HG02973 (cell line): ENCODE measurements around the gene FEM1A.
A peak's percentile ranks its signal among the peaks of the same experiment; 100 is the strongest.
"Not testable (repeated sequence)": the region's sequence is repeated elsewhere in the genome, so short reads cannot be mapped to it uniquely, and the experiment has no call there.

ENCODE experiments used
- ATAC-seq: cut with Tn5 transposase; IDR thresholded peaks from one replicate; pipeline ENCODE4 v1.9.1; 2021; ENCODE audit warnings: moderate library complexity; ENCODE audit not compliant: unreplicated experiment

Gene FEM1A

GRCh38 chr19:4791183-4792018, at the start of gene FEM1A:
FEM1A (plus strand) TSS chr19:4791734; CDS start chr19:4791855, 121 bp downstream.
- peak; percentile 93 for ATAC-seq

- ATAC-seq = no peak
Observed at GRCh38 chr19:4742723-4743646, 48.5 kb upstream of the FEM1A start.

DNA sequence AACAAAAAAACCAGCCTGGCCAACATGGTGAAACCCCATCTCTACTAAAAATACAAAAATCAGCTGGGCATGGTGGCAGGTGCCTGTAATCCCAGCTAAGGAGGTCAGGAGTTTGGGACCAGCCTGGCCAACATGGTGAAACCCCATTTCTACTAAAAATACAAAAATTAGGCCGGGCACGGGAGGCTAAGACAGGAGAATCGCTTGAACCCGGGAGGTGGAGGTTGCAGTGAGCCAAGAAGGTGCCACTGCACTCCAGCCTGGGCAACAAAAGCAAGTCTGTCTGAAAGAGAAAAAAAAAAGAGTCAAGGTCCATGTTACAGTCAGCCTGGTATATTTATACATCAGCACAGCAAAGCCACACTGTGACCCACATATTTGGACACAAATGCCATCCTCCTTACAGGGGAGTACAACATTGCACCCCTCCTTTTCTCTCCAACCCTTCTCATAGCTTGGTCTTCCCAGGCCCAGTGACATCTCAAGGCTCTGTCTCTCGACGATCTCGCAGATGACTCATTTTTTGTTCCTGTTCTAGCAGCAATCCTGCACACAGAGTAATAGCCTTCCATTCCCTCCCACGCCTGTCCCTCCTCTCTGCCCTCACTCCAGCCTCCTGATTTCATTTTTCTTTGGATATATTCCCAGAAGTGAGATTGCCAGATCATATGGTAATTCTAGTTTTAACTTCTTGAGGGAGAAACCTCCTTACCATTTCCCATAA, 46.9 kb upstream of the FEM1A start:
- no peak for ATAC-seq

GRCh38 chr19:4745175-4745574, 46.4 kb upstream of the FEM1A start:
- not testable (repeated sequence) for ATAC-seq

GRCh38 chr19:4745986-4746385, 45.5 kb upstream of the FEM1A start:
- ATAC-seq = no peak

DNA sequence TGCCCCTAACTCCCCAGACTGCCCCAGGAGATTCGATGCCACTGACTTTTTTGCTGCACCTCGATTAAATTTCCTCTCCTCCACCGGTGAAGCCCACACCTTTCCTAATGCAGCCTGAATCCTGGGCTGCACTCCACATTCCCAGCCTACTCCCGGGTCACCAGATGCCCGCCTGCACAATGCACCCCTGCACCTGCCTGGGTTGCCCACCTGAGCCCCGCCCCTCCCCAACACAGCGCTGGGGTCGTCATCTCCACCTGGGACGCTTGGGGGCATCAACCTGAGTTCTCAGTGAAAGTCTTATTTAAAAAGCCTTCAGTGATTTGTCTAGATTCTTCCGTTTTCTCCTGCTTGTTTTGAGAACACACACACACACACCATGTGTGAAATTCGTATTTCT, 43.3 kb upstream of the FEM1A start:
- ATAC-seq = no peak

DNA sequence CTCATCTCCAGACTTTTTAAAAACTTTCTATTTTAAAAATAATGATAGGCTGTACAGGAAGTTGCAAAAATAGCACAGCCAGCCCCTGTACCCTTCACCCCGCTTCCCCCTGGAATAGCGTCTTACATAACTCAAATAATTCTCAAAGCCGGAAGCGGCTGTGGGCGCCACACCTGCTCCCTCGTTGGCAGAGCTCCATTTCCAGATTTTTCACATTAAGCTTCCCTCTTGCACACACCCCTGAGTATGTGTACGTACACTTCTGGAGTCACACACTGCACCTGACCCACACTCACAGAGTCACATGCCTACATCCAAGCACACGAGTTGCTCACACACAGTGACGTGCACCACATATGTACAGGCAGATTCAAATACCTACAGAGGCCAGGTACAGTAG, 42.9 kb upstream of the FEM1A start:
- no peak for ATAC-seq

GRCh38 chr19:4749870-4750590, 41.5 kb upstream of the FEM1A start:
- no peak for ATAC-seq

GRCh38 chr19:4754248-4754647, 37.3 kb upstream of the FEM1A start:
- no peak for ATAC-seq

DNA sequence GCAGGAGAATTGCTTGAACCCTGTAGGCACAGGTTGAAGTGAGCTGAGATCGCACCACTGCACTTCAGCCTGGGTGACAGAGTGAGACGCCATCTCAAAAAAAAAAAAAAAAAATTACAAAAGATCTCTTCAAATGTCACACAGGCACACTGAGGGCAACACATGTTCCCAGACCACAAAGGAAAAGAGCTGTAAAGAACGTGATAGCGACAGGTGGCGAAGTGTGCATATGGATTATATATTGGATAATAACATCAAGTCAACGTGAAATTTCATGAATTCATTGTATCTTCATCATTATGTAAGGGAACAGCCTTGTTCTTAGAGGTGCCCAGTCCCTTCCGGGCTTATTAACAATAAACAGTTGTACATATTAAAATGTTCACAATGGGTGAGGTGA, 36.1 kb upstream of the FEM1A start:
- ATAC-seq = no peak

DNA sequence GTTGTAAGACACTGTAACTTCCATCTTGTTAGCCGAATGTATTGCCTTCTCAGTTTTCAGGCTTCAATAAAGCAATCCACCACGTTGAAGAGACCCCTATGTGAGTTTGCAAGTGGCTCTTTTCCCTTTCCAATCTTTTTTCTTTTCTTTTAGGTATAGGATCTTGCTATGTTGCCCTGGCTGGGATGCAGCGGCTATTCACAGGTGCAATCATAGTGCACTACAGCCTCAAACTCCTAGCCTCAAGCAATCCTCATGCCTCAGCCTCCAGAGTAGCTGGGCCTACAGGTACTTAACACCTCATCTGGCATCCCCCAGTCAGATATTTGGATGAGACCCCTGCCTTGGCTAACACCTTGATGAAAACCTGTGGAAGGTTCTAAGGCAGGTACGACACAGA, 33.5 kb upstream of the FEM1A start:
- no peak for ATAC-seq

GRCh38 chr19:4758659-4759058, 32.9 kb upstream of the FEM1A start:
- ATAC-seq = no peak

DNA sequence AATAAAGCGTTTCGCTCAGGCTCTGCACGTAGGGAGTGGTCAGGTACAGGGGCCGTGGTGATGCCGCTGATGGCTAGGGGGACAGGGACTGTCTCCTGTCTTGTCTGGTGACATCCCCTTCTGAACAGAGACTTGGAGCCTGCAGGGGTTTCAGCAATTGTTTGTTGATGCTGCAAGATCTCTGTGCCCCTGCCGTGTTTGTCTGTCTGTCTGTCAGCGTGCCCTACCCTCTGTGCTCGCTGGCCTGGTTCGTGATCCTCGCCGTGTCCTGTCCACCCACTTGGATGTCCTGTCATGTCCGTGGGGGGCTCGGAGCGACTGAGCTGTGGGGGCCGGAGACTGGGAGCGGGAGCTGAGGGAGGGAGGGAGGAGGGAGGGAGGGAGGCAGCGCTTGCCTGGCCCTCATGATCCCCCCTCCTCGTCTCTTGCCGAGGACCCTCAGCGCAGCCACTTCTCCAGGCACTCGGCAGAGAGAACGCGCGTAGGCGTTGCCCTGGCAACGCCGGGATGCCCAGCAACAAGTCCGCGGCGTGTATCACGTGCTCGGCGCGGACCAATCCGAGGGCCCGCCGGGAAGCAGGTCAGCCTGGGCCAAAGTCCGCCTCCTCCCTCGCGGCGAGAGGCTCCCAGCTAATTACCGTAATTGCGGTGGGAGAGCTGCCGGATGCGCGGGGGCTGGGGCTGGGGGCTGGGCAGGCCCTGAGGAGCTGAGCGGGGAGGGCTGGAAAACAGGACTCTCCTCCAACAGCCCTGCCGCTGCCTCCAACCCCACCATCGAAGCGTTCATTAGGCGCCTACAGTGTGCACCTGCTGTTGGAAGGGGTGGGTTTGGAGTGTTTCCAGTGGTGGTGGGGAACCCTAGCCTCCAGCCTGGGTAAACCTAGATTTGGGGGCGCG, 31.9 kb upstream of the FEM1A start:
- ATAC-seq = peak; percentile 62

- no peak for ATAC-seq
Observed at GRCh38 chr19:4760285-4760650, 31.3 kb upstream of the FEM1A start.

DNA sequence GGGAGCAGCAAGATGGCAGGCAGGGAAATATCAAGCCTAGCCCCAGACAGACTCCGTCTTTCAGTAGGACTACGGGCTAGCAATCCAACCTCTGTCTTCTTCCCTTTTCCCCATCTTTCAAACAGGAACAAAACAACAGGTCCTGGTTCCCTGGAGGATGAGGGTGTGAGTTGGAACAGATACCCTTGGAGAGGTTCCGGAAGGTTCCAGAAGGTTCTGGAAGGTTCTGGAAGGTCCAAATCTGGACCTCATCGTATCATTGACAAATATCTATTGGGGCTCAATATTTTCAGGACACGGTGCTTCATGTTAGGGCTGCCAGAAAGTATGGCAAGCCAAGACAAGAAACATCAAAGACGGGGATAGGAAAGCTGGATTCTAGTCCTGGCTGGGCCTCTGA, 28.5 kb upstream of the FEM1A start:
- no peak for ATAC-seq

DNA sequence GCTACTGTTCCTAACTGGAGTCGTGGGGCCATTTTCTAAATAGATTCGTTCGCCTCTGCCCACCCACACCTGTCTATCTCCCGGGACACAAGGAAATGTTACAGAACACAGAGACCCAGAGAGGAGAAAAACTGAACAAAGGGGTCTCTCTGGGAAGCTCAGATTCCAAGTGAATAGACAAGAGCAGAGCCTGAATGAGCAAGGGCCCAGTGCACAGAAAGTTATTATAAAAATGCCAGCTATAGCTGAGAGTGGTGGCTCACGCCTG, 27.2 kb upstream of the FEM1A start:
- no peak for ATAC-seq

DNA sequence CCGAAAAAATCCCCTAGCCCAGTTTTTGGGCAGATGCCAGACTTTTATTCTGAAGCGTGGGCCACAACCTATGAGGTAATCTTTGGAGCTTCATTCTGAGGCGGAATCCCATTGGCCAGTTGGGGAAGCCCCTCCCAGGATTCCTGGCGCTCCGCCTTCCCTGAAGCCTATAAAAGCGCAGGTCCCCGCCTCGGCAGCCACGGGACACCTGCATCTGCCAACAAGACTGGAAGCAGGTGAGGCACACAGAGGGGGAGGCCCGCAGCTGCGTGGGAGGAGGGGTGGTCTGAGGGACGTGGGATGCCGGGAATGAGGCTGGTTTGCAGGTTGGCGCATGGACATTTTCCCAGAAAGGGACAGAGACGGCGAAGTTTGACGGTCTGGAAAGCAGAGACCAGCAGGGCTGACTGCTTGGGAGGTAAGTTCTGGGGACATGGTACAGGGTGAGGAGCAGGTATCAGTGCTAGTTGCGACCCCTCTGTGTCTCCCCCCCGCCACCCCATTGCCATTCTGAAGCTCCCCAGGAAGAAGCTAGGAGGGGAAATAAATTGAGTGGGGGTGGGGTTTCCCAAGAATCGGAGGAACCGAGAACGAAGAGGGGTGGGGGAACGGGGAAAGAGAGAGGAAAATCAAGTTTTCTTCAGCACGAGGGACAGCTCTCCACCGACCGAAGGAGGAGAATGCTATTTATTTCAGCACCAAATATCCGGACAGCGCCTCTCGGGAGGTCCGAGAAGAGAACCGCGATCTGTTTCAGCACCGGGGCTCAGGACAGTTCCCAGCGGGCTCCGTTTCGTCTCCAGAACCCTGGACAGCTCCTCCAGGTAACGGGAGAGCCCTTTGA, 22.4 kb upstream of the FEM1A start:
- ATAC-seq = no peak

GRCh38 chr19:4772566-4772965, 19.0 kb upstream of the FEM1A start:
- no peak for ATAC-seq

DNA sequence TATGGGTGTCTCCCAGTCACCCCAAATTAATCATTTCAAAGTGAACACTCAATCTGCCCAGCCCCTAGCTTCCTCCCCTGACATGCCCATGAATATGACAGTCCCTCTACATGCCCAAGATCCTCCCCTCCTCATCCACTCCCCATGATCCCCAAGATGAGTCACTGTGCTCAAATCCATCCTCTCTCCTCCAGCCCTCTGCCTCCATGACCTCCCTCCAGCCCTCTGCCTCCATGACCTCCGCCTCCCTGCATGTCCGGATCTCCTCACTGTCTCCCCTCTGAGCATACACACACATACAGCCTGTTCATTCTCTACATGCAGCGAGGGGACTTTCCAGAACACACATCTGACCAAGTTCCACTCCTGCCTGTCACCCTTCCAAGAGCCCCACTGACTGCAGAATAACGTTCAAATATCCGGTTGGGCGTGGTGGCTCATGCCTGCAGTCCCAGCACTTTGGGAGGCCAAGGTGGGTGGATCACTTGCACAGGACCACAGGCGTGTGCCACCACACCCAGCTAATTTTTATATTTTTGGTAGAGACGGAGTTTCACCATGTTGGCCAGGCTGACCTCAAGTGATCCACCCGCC, 18.4 kb upstream of the FEM1A start:
- no peak for ATAC-seq
